Activated T-cell treated with anti-CD3 and anti-CD28 coated beads, Interleukin-2, amount 50 U/mL, for 1 hour (primary cell): ENCODE measurements around the gene CLEC1A.

ENCODE experiments used
- DNase-seq: peaks from one replicate; pipeline ENCODE4 v3.0.0-alpha.2; 2020

CLEC1A gene

DNA sequence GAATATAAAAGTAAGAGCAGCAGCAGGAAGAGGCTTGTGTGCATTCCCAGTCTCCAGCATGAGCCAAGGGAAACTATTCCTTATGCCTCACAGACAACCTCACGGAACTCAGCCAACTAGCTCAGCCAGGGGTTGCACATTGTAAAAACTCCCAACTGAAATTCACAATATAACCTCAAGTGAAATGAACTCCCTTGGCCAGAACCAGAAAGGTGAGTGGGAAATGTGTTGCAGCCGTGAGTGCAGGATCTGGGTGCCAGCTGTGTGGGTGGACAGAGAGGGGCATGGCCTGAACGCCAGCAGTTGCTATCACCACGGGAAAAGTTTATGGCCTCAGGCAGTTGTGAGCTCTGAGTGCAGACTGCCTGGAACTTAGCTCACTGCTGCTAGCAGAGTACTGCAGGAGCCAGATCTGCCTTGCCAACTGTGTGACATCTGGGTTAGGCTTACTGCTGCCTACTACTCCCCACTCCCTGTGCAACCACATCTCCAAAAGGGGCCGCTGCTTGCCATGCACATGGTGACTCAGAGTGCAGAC lies 2.3 kb upstream of the CLEC1A start:
- no peak for DNase-seq

DNA sequence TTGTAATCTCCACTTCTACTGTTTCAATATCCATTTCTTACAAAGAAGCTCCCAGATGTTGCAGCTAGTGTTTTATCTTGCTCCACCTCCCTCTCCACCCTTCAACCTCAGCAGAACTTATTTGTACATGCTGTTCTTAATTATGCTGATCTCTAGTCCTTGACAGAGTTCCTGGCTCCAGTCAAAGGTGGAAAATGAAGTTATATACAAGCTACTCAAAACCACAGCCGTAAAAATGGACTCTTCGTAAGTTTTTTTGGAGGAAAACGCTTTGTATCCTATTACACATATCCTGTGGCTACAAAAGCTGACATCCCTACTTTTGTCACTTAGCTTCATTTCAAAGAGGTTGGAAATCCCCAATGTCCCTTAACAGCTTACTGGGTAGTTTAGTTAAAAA lies 1.3 kb downstream of the CLEC1A start:
- no peak for DNase-seq

DNA sequence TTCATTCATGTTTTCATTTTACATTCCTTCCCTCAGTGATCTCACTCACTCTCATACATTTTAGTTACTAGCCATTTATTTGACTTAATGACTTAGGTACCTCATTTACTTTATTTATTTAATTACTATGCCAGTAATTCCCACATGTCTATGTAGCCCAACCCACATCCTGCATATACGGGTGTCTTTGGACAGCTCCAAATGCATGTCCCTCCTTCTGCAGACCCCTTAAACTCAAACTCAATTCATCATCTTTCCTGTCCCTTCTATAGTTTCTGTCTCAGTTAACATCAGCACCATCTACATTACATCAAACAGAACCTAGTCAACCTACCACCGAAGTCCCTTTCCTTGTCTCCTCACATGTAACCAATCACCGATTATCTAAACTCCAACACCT lies 2.8 kb downstream of the CLEC1A start:
- no peak for DNase-seq

DNA sequence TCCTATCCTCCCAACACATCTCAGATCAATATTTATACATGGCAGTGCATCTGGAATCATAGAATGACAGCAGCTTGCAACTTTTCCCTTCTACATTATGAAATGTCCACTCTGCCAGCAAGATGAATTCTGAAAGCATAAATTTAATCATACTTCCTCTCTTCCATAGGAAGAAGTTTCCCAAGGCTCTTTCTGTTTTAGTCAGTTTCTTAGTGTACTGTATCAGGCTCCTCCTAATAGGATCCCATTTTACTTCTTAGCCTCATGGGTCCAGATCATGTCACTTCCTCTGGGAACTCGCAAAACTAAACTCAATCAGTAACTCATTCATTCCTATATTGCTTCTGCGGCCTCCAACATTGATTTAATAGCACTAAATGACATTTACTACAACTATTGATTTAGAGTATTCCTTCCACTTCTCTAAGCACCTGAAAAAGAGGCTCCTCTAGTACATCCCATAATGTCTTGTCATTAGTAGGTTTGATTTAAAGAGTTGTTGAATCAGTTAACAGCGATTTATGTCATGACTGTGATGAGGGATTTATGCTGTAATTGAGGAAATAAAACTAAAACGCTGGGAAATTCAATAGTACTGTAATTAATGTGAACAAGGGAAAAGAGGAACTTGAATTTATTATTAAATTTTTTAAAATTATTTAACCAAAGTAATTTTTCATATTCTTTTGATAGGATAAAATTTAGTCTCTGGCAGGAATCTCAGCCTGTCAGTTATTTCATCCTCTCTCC lies 4.0 kb downstream of the CLEC1A start:
- DNase-seq = no peak

DNA sequence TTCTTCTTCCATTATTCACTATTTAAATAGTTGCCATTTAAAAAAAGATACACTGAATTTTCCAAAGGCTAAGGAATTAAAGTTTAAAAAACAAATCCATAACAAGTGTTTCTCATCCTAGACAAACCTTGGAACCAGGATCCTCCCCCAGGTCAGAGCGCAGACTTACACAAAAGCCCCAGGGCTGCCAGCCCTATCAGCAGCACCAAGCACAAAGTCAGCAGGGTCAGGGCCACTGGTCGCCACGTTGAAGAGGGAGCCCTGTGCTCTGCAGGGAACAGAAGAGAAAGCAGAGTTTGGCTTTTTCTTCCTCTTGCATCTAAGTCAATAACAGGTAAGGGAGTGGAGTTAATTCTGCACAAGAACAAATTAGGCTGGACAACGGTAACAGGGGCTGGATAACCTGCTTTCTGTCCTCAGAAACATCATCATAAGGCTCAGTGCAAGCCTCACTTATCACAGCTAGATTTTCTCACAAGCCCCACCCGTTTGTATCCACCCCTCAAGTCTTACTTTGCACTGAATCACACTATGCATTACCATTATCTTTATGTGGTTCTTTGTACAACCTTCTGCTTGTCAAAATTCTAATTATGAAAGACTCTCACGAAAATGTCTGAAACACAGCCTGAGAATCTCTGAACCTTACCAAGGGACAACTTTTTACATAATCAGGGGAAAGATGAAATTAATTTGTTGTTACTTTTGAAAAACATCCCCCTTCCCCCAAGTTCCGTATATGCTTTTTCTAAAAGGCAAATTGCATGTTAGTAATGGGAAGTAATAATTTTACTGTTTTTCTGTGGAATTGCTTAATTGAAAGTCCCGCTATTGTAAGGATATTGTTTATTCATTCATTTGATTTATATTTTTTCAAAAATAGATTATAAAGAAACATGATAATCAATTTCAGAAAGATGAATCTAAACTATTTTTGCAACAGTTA lies 9.6 kb downstream of the CLEC1A start:
- DNase-seq = no peak

DNA sequence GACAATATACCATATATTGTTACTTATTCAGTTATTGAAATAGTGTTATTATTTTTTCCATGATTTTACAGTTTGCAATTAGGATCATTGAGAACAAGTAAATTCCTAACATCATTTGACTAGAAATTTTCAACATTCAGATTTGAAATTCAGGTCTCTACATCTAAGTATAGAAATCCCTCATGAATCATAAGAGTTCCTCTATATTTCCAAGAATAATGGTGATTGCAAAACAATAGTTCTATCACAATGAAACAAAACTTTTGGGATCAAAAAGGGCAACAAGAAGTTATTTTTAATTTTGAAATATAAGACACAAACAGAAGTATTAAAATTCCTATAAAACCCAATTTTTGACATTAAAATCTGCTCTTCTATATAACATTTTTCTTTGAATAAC lies 10.8 kb downstream of the CLEC1A start:
- no peak for DNase-seq

DNA sequence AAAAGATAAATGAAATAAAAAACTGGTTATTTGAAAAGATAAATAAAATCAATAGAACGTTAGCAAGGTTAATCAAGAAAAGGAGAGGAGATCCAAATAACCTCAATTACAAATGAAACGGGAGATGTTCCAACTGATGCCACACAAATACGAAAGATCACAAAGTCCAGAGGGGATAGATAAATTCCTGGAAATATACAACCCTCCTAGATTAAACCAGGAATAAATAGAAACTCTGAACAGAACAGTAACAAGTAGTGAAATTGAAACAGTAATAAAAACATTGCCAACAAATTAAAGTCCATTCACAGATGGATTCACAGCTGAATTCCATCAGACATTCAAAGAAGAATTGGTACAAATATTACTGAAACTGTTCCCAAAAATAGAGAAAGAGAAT lies 12.4 kb downstream of the CLEC1A start:
- DNase-seq = no peak

DNA sequence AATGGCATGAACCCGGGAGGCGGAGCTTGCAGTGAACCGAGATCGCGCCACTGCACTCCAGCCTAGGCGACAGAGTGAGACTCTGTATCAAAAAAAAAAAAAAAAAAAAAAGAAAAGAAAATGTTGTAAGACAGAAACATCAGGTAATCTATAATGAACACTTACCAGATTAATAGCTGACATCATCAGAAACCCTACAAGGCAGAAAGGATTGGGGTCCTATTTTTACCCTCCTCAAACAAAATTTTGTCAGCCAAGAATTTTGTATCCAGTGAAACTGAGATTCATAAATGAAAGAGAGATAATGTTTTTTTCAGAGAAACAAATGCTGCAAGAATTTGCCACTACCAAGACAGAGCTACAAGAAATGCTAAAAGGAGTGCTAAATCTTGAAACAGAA lies 14.1 kb downstream of the CLEC1A start:
- no peak for DNase-seq

DNA sequence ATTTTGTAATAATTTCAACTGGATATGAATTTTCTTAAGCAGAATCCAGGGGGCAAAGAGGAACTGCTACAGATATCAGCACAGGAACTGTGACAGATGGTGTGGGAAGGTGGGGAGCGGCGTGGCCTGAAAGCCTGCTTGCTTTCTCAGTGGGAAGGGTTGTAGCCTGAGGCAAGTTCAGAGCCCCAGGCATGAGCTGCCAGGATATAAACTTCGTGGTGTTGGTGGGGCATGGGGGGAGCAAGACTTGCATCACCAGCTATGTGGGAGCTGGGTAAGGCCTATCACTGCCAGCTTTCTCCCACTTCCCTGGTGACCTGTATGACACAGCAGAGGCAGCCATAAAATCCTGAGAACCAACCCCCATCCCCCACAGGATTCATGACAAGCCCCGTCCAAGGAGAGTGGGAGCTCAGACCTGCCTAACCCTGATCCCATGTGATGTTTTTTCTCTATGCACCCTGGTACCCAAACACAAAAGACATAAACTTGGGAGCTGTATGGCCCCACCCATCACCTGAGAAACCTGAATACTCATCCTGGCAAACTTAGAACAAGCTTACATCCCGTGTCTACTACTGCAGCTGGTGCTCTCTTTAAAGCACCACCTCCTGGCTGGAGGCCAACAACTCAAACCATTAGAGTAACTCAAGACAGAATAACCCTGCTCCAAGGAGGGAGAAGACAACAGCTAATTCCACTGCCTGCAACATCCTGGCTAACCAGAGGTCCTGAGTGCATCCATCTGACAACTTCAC lies 16.5 kb downstream of the CLEC1A start:
- no peak for DNase-seq

DNA sequence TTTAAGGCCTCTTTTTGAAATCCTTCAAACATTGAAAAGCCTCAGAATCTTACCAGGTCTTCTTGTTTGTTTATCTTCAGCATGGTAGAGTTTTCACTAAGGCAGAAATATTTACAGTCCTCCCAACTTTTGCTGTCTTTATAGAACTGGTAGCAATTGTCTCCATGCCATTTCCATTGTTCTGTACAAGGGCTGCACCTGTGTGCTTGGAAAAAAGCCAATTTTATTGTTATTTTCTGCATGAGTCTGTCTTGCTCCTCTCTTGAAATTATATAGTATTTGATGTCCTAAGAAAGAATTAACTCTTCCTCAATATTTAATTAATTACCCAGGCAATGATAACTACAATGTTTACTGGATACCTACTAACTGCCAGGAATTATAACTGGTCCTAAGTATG lies 23.3 kb downstream of the CLEC1A start:
- no peak for DNase-seq

DNA sequence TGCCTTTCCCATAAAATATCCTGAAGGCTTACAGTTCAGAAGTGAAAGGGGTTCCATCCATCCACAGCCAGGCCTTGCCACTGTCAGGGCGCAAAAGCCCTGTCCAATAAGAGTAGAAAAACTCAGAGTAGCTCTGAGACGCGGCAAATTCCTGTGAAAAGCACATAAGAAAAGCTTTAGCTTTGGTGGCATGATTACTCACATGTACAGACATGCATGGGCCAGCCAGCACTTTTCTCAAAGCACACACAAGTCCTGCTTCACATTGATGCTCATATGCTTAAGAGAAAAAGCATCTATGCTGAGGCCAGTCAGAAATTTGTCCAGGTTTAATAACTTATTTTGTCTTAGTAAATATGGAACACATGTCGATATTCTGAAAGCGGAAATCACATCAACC lies 25.5 kb downstream of the CLEC1A start:
- DNase-seq = no peak

DNA sequence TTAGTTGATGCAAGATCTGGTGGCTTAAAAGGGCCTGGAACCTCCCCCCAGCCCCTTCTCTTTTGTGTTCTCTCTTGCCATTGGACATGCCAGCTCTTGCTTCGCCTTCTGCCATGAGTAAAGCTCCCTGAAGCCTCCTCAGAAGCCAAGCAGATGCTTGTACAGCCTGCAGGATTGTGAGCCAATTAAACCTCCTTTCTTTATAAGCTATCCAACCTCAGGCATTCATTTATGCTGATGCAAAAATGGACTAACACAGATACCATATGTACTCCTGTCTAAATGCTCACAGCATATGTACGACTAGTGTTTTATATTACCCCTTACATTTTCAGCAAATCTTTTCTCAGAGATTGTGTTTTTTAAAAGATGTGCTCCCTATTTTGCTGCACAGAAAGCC lies 26.7 kb downstream of the CLEC1A start:
- no peak for DNase-seq

DNA sequence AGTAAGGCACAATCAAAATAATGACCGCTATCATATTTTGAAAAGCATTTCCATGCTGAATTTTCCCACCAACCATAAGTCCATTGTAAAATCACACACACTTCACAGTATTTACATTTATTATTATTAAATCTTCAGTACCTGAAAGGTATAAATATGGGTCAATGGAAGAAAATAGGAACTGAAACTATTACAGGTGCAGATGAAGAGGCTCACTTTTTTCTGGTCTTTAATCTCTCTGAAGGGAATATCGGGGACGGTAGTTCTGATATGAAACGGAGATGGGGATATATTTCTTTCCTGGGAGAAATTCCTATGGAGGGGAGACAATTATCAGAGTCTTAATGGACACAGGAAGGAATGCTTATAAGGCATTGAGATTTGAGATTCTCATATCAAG lies 28.4 kb downstream of the CLEC1A start:
- DNase-seq = no peak

DNA sequence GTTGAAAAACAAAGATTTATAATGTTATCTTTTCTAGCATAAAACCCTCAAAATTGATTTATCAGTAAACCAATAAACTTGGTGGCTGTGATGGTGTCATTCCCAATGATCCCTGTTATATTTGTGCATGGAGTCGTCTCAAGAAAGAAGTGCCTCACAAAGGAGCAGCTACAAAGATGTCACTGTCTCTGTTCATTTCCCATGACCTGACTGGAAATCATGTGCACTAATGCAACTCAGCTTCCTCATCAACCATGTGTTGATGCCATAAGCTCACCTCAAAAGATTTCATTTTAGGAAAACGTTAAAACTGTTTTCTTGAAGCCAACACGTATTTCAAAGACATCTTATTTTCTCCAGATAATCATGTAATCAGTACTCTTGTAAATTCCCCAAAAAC lies 28.8 kb downstream of the CLEC1A start:
- DNase-seq = no peak

DNA sequence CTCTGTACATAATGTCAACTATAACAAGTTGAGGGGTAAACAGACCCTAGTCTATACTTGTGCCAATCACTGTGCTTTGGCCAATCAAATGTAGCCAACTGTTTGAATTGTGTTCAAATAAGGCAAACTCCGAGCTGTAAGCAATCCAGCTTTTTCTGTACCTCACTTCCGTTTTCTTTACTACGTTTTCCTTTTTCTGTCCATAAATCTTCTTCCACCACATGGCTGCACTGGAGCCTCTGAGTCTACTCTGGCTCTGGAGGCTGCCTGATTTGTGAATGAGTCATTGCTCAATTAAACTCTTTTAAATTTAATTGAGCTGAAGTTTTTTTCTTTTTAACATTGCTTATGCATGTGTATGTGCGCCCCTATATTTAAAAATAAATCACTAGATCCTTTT lies 29.7 kb downstream of the CLEC1A start:
- no peak for DNase-seq

DNA sequence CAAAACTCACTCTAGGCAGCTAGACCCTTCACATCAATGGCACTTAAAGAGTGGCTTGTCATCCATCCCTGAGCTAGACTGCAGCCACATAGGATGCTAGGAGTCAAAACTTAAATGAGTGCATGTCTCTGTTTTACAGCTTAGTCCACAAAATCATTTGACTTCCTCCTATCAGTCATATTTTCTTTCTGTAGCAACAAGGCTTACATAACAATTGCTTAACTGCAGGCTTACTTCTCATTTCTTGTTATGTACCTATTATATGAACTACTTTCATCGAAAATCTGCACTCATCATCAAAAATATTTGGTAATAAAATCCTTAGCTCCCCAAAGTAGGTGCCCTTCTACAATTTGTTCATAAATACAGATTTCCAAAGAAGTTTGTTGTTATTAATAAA lies 30.1 kb downstream of the CLEC1A start:
- no peak for DNase-seq

DNA sequence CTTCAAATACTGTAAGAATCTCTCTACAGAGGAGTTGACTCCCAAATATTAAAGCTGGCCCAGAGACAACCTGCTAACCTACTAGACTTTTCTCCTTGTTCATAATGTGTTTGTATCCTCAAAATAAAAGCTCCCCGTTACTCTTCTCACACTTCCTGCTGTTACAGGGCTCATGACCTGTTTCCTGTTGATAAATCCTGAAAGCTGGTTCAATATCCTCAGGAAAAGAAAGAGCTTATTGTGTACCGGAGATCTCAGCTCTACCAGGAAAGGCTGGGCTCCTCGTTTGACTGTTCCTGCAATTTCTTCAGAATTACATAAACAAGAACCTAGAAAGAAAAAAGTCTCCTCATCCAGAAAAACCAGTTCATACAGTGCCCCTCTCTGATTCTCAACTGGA lies 30.8 kb downstream of the CLEC1A start:
- DNase-seq = no peak

DNA sequence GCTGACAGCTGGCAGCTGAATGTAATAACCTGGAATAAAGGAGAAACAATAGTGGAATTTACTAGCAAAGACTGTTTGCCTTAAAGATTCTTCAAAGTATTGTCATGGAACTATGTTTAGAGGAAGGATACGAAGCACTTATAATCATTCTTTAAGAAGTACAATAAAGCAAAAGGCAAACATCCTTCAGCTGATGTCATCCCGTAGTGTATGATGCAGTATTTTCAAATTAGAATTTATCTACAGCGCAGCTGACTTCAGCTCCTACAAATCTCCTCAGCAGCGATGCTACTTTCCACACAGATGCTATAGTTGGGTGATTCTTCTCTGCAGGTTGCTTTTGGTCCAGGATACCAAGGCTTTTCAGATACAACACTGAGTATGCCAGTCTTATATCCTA lies 31.5 kb downstream of the CLEC1A start:
- no peak for DNase-seq

DNA sequence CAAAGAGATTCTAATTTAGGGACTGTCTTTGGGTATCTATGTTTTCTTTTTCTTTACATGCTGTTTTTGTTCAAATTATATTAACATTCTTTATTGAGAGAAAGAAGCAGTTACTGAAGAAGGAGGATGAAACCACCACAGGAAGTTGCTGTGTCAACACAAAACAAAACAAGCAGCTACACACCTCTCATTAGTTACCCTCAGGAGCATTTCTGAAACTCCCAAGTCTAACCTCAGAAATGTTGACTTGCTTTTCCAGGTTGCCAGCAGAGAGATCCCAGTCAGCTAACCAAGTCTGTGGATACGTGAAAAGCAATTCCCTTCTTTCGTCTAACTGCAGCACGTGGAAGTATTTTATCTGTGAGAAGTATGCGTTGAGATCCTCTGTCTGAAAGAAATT lies 33.5 kb downstream of the CLEC1A start:
- DNase-seq = no peak

DNA sequence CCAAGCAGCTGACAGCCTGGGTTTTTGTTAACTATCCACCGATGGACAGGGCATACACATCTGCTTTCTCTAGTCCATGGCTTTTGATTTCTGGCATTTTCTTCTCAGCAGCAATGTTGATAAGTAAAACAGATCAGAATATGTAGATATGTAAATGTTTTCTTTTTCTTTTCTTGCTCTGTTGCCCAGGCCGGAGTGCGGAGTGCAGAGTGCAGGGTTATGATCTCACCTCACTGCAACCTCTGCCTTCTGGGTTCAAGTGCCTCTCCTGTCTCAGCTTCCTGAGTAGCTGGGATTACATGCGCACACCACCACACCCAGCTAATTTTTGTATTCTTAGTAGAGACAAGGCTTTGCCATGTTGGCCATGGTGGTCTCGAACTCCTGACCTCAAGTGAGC lies 40.4 kb downstream of the CLEC1A start:
- DNase-seq = no peak

DNA sequence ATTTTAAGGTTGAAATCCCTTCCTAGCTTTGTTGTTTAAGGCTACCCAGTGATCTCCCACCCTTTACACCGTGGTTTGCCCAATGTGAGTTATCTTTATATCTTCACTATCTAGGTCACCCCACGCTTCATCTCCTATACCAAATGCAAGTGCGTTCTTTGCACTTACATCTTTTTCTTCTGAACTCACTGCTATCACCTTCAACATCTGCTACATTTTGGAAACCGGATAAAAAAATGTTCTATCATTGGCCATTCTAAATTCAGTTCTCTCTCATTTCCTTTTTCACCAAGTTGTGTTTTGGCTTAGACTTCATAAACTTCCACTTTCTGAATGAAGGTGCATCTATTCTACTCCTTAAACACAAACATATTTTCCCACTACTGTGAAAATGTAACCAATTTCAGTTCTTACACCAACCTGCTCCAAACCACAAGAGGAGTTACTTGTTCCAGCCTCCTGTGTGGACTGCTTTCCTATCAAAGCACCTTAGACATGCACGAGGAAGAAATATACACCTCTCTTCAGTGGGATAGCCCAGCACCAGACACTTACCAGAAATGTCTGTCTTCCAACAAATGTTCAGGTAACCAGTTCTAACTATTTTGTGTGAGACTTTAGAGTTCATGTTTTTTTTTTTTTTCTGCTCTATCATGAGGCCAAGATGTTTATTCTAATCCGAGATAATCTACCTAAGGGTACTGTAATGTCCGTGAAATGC lies 46.4 kb downstream of the CLEC1A start:
- no peak for DNase-seq

DNA sequence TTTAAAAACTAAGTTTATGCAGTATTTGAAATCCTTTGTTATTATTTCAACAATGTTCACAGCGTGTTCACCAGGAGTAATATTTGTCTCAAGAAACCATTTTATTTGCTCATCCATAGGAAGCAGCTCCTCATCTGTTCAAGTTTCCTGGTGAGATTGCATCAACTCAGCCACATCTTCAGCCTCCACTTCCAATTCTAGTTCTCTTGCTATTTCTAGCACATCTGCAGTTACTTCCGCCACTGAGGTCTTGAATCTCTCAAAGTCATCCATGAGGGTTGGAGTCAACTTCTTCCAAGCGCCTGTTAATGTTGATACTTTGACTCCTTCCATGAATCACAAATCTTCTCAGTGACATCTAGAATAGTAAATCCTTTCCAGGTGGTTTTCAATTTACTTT lies 50.3 kb downstream of the CLEC1A start:
- no peak for DNase-seq

DNA sequence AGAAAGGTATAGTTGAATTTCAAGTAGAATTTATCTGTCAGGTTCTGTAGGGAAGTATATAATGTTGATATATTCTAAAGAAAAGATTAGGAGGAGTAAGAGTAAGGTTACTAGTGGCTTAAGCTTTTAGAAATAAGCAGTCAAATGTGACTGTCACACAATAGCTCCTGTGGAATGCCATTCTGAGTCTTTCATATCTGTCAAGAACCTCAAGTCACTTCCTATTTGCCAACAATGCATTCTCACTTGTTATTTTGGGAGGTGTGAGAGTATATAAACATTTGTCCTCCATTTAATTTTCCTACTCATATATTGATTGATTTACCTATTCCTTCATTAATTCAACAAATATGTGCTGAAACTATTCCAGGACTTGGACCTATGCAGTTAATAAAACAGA lies 56.6 kb downstream of the CLEC1A start:
- DNase-seq = no peak
